Measurements from ENCODE around the gene MCUB. TPM values are rescaled to one million over a fixed set of nuclear protein-coding genes. Genes with fewer than 3 reads are reported as not detected.

MCUB gene
- total and polyA plus RNA-seq, 4 donors: 1.3 to 4.9 (median 1.9) TPM

DNA sequence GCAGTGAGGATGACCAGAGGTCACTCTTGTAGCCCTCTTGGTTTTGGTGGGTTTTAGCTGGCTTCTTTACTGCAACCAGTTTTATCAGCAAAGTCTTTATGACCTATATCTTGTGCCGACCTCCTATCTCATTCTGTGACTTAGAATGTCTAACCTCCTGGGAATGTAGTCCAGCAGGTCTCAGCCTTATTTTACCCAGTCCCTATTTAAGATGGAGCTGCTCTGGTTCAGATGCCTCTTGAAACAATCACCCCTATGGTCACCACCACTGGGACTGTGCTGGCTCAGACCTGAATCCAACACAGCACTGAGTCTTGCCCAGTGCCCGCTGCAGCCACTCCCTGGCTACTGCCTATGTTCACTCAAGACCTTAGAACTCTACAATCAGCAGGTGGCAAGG lies 49.4 kb downstream of the MCUB start:
- Histone ChIP-seq H3K9ac (ENCODE audit: low read depth in 1 of 2, low read length in 2 of 2) (no peak overlapping the region), H3K9me3 (ENCODE audit: control insufficient read depth in 4 of 4, low read length in 3 of 4) (no peaks in the 10 kb centered on the region)
- 93% methylated on average over 2 of the region's 2 CpGs for WGBS

GRCh38 chr4:109610489-109610888 lies 50.4 kb downstream of the MCUB start:
- Histone ChIP-seq H3K4me1 (ENCODE audit: control insufficient read depth in 4 of 4, insufficient read depth in 4 of 4, low read length in 3 of 4) (peaks cover 2 to 11% (median 8%) of the 10 kb centered on the region in 4 donors), H3K9me3 (ENCODE audit: control insufficient read depth in 4 of 4, low read length in 3 of 4) (no peaks in the 10 kb centered on the region)
- TF ChIP-seq HNF4A (conservative IDR thresholded peaks at IDR 0.05): no peak
- no peak for TF ChIP-seq RAD21 (IDR thresholded peaks at IDR 0.05)
- no peak for TF ChIP-seq NR2F2 (IDR thresholded peaks at IDR 0.05)
- TF ChIP-seq FOXA1 (IDR thresholded peaks at IDR 0.05): no peak
- no peak for TF ChIP-seq TAF1 (conservative IDR thresholded peaks at IDR 0.05)
- no peak for TF ChIP-seq JUND (IDR thresholded peaks at IDR 0.05)
- no peak for TF ChIP-seq YY1 (IDR thresholded peaks at IDR 0.05)
- TF ChIP-seq, protein P1, sequence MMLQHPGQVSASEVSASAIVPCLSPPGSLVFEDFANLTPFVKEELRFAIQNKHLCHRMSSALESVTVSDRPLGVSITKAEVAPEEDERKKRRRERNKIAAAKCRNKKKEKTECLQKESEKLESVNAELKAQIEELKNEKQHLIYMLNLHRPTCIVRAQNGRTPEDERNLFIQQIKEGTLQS (IDR thresholded peaks at IDR 0.05): no peak
- TF ChIP-seq SP1 (IDR thresholded peaks at IDR 0.05): no peak
- TF ChIP-seq GABPA (IDR thresholded peaks at IDR 0.05 in 1 of 2, conservative IDR thresholded peaks at IDR 0.05 in 1 of 2): no peak
- TF ChIP-seq RXRA (IDR thresholded peaks at IDR 0.05): no peak
- no peak for TF ChIP-seq MAX (IDR thresholded peaks at IDR 0.05)
- TF ChIP-seq ZBTB33 (IDR thresholded peaks at IDR 0.05): no peak
- TF ChIP-seq, protein P2, sequence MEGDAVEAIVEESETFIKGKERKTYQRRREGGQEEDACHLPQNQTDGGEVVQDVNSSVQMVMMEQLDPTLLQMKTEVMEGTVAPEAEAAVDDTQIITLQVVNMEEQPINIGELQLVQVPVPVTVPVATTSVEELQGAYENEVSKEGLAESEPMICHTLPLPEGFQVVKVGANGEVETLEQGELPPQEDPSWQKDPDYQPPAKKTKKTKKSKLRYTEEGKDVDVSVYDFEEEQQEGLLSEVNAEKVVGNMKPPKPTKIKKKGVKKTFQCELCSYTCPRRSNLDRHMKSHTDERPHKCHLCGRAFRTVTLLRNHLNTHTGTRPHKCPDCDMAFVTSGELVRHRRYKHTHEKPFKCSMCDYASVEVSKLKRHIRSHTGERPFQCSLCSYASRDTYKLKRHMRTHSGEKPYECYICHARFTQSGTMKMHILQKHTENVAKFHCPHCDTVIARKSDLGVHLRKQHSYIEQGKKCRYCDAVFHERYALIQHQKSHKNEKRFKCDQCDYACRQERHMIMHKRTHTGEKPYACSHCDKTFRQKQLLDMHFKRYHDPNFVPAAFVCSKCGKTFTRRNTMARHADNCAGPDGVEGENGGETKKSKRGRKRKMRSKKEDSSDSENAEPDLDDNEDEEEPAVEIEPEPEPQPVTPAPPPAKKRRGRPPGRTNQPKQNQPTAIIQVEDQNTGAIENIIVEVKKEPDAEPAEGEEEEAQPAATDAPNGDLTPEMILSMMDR (IDR thresholded peaks at IDR 0.05; ENCODE audit: low read depth, low read length, missing input control): no peak

More for the DNA sequence above, 49.4 kb downstream of the MCUB start:
- H3K27me3 ChIP-seq (ENCODE audit: control insufficient read depth in 4 of 4, insufficient read depth in 4 of 4, low read length in 3 of 4): no peaks in the 10 kb centered on the region
- TF ChIP-seq NR2F2 (IDR thresholded peaks at IDR 0.05) (no peak), YY1 (IDR thresholded peaks at IDR 0.05) (no peak), HNF4G (IDR thresholded peaks at IDR 0.05) (no peak), ZBTB33 (IDR thresholded peaks at IDR 0.05) (no peak), FOXA2 (IDR thresholded peaks at IDR 0.05) (no peak), TAF1 (conservative IDR thresholded peaks at IDR 0.05) (no peak), SP1 (IDR thresholded peaks at IDR 0.05) (no peak), RAD21 (IDR thresholded peaks at IDR 0.05) (no peak), MAX (IDR thresholded peaks at IDR 0.05) (no peak)
- TF ChIP-seq, protein P1 (IDR thresholded peaks at IDR 0.05): no peak
- TF ChIP-seq, protein P2 (IDR thresholded peaks at IDR 0.05; ENCODE audit: low read depth, low read length, missing input control): no peak
- no peaks in the 10 kb centered on the region for H3K36me3 ChIP-seq (ENCODE audit: control insufficient read depth in 4 of 4, insufficient read depth in 3 of 4, low read depth in 1 of 4, low read length in 3 of 4)
- H3K27ac ChIP-seq (ENCODE audit: low read depth in 1 of 2, low read length in 2 of 2): no peak overlapping the region
- peaks cover 2 to 9% (median 6%) of the 10 kb centered on the region in 4 donors for H3K4me1 ChIP-seq (ENCODE audit: control insufficient read depth in 4 of 4, insufficient read depth in 4 of 4, low read length in 3 of 4)
- H3K4me3 ChIP-seq (ENCODE audit: low read depth in 1 of 3, low read length in 3 of 3): no peak overlapping the region
- no peak for DNase-seq (ENCODE audit: low spot score)

More at GRCh38 chr4:109610489-109610888, 50.4 kb downstream of the MCUB start:
- Histone ChIP-seq H3K36me3 (ENCODE audit: control insufficient read depth in 4 of 4, insufficient read depth in 3 of 4, low read depth in 1 of 4, low read length in 3 of 4) (no peaks in the 10 kb centered on the region), H3K4me3 (ENCODE audit: low read depth in 1 of 3, low read length in 3 of 3) (no peak overlapping the region), H3K9ac (ENCODE audit: low read depth in 1 of 2, low read length in 2 of 2) (no peak overlapping the region), H3K27me3 (ENCODE audit: control insufficient read depth in 4 of 4, insufficient read depth in 4 of 4, low read length in 3 of 4) (no peaks in the 10 kb centered on the region), H3K27ac (ENCODE audit: low read depth in 1 of 2, low read length in 2 of 2) (no peak overlapping the region)
- 99% methylated on average over 5 of the region's 5 CpGs for WGBS
- DNase-seq (ENCODE audit: low spot score): no peak
